Hematopoietic multipotent progenitor cell treated with erythropoietin and hydrocortisone succinate and interleukin-3 and kit ligand, for 8 days (in vitro differentiated cells): ENCODE data around the gene COL4A2.

ENCODE experiments used
- DNase-seq: peaks from one replicate; pipeline ENCODE4 v3.0.0-alpha.2; 2015

Gene COL4A2

DNA sequence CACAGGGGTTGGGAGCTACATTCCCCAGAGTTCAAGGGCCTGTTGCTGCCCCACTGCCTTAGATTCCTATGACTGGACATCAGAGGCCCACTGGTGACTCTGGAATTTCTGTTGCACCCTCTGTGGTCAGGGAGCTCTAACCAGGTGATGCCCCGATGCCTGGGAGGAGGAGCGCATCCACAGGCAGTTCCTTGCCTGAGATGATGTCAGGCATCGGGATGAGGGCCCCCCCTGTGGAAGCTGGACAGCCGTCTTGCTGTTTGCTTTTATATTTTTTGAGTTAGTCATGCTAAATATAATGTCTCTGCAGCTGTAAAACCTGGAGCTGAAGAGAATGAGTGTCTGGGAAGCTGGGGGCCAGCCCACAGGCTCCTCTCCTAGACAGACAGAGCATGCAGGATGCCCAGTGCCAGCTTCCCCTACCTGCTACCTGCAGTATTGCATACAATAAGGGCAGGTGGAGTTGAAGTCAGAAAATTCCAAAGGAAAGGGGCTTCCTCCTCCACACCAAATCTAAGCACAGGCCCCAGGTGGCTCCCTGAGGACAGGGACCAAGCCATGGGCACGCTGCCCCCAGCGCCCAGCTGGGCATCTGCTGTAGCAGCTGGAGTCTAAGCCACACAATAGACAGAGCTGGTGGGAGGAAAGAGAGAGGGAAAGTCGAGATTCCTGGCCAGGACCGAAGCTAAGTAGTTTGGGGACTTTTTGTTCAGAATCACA, 16.2 kb downstream of the COL4A2 start:
- DNase-seq: no peak

DNA sequence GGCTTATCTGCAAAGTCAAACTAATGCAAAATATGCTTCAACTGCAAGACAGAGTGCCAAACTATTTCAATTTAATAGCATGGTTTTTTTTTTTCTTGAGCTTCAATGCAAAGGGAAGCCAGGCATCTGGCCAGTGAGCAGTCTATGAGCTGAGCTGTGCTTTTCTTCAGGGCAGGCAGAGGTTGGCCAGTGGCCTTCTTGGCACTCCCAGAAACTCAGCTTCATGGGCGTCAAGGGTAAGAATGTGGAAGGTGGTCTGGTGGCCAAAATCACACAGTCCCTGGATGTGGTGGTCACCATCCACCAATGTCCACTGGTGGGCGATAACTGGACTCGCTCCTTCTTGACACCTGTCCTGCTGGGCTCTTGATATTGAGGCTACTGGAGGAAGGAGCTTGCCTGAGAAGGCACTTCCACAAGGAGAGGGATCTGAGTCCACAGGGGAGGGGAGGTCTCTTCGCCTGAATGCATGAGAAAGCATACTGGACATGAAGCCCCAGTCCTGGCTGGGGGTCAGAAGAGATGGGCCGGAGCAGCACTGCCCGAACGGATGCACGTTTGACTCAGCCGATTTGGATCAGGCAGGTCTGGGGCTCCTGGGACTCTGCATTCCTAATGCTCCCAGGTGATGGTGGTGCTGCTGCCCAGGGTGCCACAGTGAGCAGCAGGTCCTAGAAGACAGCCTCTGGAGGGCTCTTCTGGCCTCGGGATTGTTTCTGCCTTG, 17.1 kb downstream of the COL4A2 start:
- no peak for DNase-seq

DNA sequence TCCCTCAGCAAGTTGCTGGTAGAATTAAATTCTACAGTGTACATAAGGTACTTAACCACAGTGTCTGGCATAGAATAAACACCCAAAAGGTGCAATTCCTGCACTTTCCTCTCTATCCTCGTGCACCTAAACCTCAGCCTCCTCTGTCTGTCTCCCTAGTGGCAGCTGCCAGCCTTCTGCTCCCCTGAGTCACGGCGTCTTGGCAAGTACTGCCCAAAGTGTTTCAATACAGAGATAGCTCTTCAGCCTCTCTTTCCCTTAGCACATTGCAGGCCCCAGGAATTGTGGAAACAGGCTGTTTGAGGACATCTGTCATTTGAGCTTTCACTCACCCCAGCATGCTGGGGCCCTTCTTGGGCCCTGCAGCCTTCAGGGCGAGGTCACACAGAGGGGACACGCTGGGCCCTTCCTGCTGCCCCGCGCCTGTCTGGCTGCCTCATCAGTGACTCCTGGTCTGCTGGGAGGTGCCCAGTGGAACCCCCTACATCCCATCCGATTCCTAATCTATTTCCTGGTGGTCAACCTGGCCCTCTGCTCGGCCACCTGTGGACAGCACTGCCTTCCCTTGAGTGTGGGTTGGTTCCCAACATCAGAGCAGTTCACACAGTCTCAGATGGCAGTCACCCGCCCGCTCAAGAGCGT, 19.3 kb downstream of the COL4A2 start:
- no peak for DNase-seq

GRCh38 chr13:110327051-110327721, 20.1 kb downstream of the COL4A2 start:
- no peak for DNase-seq

DNA sequence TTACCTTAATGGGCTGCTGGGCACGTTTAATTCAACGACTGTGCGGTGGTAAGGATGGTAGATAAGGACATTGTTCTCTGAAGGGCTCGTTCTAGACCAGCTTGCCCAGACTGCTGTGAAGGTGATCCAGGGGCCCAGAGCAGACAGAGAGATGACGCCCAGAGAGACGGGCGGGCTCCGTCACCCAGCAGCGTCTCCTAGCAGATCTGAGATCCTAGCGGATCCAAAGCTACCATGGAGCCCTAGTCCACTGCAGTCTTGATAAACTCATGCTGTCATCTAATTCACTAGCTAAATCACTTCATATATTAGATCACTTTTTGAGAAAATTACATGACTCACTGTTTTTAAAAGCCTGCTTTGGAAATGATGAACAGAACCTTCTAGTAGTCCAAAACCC, 21.5 kb downstream of the COL4A2 start:
- no peak for DNase-seq

DNA sequence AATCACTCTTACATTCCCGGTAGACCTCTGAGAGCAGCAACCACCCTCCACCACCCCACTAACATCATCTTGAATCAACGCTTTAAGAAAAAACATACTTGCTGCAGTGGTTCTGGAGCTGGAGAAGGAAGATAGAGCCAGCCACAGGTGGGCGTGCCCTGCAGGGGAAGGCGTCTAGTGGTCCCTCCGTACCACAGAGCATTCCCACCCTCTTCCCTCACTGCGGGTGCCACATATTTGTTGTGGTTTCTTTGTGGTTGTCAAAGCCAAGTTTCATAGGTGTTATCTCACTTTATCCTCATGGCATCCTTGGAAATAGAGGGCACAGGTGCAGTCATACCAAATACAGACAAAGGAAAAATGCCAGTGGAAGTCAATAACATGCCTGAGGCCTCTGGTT, 22.2 kb downstream of the COL4A2 start:
- DNase-seq: no peak

- no peak for DNase-seq
Measured at GRCh38 chr13:110329798-110330461, 22.8 kb downstream of the COL4A2 start.

DNA sequence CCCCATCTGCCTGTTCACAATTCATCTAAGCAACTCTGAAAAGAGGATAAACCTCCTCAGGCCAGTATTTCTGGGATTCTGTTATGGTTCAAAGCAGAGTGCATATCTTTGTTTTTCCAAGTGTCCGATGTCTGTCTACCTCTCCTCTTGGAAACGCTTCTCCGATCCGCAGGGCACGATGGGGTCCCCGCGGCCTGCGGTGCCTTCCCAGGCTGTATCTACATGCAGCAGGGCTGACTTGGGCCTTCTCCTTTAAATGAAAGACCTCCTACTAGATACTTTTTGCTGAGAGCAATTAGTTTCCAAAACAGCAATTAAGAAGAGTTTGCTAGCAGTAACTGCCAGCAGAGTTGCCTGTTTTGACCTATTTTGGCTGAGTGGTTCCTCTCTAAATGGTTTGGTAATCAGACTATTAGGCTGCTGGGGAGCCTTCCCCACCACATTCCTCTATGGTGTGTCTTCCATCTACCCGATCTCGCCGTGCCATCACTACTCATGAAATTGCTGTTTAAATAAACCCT, 23.5 kb downstream of the COL4A2 start:
- DNase-seq: no peak

DNA sequence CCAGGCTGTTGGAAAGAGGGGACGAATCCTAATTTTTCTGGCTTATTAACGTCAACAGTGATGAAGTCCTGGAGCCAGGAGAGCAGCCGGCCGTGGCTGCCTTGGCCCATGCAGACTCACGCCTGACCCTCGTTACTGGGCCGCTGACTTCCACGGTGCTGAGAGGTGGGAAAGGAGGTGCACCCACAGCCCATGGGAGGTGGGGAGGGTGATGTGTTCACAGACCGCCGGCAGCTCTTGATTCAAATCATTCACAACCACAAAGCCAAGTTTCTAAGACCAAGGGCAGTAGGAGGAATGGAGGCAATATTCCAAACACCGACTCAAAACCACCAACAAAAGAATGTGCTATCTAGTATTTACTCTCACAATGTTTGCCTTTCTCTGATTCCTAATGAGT, 24.3 kb downstream of the COL4A2 start:
- no peak for DNase-seq

- DNase-seq: no peak
Measured at GRCh38 chr13:110332750-110333149, 25.7 kb downstream of the COL4A2 start.

- no peak for DNase-seq
Measured at GRCh38 chr13:110333837-110334236, 26.8 kb downstream of the COL4A2 start.

GRCh38 chr13:110334256-110334655, 27.2 kb downstream of the COL4A2 start:
- DNase-seq: no peak

- no peak for DNase-seq
Measured at GRCh38 chr13:110334841-110335490, 27.9 kb downstream of the COL4A2 start.

DNA sequence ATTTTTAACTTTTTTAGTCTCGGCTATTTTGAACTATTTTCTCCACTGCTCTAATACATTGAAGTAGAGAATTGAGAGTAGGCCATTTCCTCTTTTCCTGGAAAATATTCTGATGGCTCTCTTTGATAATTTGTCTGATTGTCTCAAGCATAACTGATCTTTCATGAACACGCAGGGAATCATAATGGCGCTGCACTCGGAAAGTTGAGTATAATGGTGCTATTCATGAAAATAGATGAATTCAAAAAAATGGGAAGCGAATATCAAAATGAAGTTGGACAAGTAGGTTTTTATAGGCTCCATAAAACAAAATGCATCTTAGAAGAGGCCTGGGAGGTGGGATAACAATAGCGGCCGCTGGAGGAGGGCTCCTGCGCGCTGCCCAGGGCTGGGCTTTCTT, 29.0 kb downstream of the COL4A2 start:
- DNase-seq: no peak

DNA sequence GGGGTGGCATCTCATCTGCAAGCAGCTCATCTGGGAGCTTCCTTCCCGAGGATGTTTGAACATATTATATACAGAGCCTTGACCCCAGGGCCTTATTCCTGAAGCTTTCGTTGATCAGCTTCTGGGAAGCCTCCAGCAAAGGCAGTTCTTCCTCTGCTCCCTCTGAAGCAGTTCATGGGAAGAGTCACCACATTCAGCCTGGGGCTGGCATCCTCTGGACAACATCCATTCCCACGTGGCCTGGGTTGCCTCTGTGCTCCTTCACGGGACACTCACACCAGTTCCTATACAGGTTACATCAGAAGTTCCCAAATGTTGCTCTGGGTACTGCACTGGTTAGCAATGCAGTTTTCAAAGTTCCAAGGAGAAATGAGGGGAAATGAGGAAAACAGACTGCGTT, 29.6 kb downstream of the COL4A2 start:
- no peak for DNase-seq

- no peak for DNase-seq
Measured at GRCh38 chr13:110337247-110337646, 30.2 kb downstream of the COL4A2 start.

- no peak for DNase-seq
Measured at GRCh38 chr13:110338441-110339101, 31.5 kb downstream of the COL4A2 start.

- DNase-seq: no peak
Measured at GRCh38 chr13:110339263-110339662, 32.2 kb downstream of the COL4A2 start.

- no peak for DNase-seq
Measured at GRCh38 chr13:110339975-110340550, 33.0 kb downstream of the COL4A2 start.

DNA sequence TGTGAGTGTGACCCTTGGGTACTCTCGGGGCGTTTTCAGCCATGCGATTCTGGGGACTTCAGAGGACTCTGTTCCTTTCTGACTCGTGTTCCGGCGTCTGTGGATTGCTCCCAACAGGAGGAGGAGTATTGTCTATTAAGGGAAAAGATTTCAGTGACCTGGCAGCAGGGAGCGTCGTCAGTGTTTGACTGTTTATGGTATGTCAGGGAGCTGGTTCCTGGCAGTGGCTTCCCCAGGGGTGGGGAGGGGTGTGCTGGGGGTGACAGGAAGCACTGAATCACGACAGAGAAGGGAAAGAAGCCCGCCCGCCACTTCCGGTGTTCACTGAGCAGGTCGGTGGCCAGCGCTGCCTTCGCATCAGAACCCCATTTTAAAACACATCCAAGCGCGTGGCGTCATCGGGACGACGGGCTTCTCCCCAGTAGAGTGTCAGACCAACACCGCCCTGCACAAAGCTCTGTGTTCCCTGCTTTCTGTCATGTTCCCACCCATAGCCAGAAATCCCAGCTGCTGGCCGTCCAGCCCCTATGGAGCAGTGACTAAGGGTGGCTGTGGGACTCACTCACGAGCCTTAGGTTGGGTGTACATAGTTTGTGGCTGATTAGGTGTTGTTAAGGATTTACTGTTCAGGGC, 33.8 kb downstream of the COL4A2 start:
- DNase-seq: no peak
